CD1c-positive myeloid dendritic cell (primary cell): ENCODE results near the gene TMEM43.
"Not testable (repeated sequence)": the region's sequence is repeated elsewhere in the genome, so short reads cannot be mapped to it uniquely, and the experiment has no call there.

Experiments used
- DNase-seq: peaks from one replicate; pipeline ENCODE4 v3.0.0-alpha.2; 2016; ENCODE audit errors: extremely low spot score

The TMEM43 gene, protein sequence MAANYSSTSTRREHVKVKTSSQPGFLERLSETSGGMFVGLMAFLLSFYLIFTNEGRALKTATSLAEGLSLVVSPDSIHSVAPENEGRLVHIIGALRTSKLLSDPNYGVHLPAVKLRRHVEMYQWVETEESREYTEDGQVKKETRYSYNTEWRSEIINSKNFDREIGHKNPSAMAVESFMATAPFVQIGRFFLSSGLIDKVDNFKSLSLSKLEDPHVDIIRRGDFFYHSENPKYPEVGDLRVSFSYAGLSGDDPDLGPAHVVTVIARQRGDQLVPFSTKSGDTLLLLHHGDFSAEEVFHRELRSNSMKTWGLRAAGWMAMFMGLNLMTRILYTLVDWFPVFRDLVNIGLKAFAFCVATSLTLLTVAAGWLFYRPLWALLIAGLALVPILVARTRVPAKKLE

DNA sequence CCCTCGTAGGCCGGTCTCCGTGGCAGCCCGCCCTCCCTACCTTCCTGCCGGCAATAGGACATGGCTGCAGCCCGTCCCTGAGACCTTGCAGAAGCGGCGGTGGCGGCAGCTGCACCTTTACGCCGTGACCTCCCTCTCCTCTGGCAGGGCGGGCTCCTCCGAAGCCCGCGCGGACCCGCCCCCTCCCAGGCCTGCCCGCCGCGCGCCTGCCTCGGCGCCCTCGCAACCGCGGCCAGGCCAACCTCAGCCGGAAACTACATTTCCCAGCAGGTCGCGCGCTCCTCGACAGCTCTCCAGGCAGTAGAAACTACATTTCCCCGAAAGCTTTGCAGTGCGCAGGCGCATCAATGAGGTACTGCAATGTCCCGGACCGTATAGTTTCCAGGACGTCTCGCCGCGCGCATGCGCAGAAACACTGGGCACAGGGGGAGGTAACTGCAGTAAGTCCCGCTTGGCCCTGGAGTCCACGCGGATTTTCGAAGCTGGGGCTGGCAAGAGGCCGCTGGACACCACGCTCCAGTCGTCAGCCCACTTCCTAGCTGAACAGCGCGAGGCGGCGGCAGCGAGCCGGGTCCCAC is at the start of gene TMEM43, which contains the start of gene CHCHD4:
TSS of gene TMEM43 (plus strand) at position 438 of the 578 bp plus-strand sequence. CDS start 142 bp downstream, outside the sequence.
TSS of gene CHCHD4 (minus strand) at position 256 of the 578 bp plus-strand sequence. CDS start at position 62, 194 bp downstream.
- peak; percentile 100 for DNase-seq

- not testable (repeated sequence) for DNase-seq
Measured at GRCh38 chr3:14075233-14075632, 49.6 kb upstream of the TMEM43 start.

- no peak for DNase-seq
Measured at GRCh38 chr3:14077310-14077709, 47.5 kb upstream of the TMEM43 start.

DNA sequence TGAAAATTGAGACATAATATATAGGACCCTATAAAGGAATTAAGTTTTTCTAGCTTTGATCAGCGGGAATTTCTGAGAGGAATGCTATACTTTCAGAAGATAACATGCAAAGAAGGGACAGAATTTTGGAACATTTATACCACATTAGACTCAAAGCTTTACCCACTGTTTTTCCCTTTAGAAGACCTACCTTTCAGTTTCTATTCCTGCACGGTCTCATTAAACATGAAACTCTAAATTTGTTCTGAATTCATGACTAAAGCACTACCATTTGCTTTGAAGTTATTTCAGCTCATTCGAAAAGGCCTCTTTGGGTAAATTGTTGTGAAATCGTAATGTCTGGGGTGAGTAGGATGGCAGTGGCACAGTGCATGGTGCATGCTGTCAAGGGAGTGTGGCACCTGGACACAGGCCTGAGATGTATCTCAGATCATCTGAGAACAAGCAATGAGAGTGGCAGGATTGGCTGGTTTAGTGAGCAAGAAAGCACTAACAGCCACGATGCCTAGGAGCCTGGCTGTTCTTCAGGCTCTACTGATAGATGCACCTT is 42.7 kb upstream of the TMEM43 start:
- no peak for DNase-seq

- not testable (repeated sequence) for DNase-seq
Measured at GRCh38 chr3:14087461-14087860, 37.4 kb upstream of the TMEM43 start.

DNA sequence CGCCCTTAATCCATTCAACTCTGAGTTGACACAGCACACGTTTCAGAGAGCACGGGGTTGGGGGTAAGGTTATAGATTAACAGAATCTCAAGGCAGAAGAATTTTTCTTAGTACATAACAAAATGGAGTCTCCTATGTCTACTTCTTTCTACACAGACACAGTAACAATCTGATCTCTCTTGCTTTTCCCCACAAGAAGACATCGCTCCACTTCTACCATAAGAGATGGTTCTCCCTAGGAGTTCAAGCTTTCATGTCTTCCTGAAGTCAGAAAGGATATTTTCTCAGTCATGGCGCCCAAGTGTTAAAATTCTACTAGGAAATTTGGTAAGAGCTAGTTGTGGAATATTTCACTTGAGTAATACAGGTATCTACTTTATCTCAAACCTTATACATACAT is 32.9 kb upstream of the TMEM43 start:
- not testable (repeated sequence) for DNase-seq

DNA sequence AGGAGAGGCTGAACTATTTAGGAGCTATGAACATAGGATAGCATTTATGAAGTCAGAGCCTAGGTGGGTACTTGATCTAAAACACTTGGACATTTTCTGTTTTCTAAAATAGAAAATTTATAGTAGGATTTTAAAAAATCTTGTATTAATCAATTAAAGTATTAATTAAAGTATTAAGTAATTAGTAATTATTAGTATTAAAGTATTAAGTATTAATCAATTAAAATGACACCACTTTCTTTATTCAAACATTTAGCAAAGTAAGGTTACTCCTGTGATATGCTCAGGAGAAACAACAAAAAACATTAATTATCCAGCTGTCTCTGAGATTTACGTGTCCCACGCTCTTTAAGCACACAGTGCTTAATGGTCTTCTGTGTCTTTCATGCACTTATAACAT is 32.4 kb upstream of the TMEM43 start:
- no peak for DNase-seq

DNA sequence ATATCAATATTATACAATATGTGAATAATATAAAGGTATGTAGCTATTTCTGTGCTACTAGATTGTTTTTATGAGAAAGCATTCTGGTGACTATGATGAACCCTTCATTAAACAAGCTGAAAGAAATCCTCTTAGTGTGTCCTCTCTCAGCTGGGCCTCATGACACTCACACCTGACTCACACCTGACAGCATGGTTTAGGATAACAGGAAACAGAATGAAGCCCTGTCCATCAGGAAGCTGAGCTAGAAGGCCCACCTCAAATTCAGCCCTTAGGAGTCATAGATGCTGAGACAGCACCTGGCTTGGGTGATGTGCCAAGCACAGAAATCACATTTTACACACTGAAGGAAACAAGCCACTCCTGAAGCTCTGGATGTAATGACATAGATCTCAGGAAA is 31.0 kb upstream of the TMEM43 start:
- DNase-seq: no peak

GRCh38 chr3:14096742-14097141 is 28.1 kb upstream of the TMEM43 start:
- no peak for DNase-seq

GRCh38 chr3:14097616-14098391 is 27.0 kb upstream of the TMEM43 start:
- DNase-seq: no peak

DNA sequence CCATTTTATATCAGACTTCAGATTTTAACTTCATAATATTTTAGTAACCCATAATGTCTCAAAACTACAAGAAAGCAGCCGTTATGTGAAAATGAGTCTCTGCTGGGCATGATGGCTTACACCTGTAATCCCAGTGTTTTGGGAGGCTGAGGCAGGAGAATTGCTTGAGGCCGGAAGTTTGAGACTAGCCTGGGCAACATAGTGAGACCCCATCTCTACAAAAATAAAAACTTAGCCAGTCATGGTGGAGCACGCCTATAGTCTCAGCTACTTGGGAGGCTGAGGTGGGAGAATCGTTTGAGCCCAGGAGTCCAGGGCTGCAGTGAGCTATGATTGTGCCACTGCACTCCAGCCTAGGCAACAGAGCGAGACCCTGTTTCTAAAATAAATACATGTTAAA is 15.0 kb upstream of the TMEM43 start:
- not testable (repeated sequence) for DNase-seq

DNA sequence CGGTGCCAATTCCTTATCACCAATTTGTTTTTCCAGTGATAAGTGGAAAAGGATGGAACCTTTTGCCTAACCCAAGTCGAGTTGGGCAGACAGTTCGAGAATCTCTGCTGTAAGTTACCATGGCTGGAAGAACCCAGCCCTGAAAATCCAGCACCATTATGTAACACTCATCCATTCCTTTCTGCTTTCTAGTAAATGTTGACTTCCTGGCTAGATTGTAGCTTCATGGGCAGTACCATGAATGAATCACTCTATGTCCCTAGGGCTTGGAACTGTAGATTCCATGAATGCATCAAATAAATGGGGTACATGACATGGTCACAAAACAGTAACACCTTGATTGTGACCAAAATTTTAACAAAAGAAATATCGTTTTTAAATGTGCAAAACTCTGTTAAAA is 14.2 kb upstream of the TMEM43 start:
- DNase-seq: no peak

DNA sequence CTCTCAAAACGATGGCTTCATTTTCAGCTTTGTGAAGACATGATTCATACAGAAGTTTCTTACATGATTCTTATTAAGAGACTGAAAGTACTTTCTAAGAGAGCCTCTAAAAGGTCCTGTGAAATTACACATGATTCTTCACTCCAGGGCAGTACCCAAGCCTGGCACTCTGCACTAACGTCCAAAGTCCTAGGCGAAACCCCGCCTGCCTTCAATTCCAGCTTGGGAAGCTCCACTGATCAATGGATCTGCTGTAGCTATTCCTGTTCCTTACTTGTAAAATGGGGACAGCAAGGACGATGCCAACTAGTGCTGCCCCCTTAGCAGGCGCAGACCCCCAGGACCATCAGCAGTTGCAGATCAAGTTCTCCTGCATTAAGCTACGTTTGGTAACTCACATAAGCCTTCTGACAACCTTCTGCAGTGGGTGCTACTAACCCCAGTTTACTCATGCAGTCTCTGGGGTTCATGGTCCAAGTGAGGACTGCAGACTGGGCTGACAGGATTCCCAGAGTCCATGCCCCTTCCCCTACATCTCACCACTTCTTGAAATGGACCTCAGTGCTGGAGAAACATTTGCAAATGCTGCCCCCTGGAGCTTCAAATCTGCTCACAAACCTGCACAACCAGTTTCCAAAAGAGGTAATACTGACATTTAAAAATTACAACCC is 10.8 kb upstream of the TMEM43 start:
- no peak for DNase-seq

GRCh38 chr3:14117468-14118399 is 7.1 kb upstream of the TMEM43 start:
- DNase-seq: no peak

GRCh38 chr3:14118400-14119381 is 6.2 kb upstream of the TMEM43 start:
- no peak for DNase-seq

- DNase-seq: no peak
Measured at GRCh38 chr3:14119651-14120050, 5.2 kb upstream of the TMEM43 start.

GRCh38 chr3:14120111-14120920 is 4.5 kb upstream of the TMEM43 start:
- no peak for DNase-seq

DNA sequence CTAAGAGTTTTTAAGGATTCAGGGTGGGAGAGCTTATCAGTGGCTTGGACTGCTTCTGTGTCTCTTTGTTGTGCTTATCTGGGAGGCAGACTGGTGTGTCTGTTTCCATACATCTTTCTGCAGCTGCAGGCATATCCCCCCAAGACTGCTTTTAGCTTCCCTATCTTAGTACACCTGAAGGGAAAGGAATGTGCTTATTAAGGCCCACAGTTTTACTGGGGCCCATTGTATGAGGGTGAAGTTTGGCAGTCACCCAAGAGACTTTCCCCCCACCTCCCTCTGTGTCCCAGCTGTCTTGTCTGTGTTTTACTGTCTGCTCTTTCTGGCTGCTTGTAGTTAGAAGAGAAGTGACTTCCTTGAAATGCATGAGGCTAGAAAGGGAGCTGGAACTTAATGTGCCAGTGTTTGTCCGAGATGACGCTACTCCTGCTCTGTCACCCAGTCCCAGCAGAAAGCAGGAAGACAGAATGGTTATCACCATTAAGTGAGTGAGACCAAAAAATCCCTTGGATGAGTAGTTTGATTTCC is 3.9 kb upstream of the TMEM43 start:
- DNase-seq: not testable (repeated sequence)
